ENCODE data around the gene SPINK9.

Gene SPINK9

GRCh38 chr5:148381906-148382305, 46.5 kb downstream of the SPINK9 start:
- Histone ChIP-seq H3K27ac (ENCODE audit: low read depth, low read length) (no peak overlapping the region), H3F3A (ENCODE audit: control insufficient read depth, insufficient read depth) (no peaks in the 10 kb centered on the region), H3K79me2 (ENCODE audit: control insufficient read depth, low read length) (peaks cover 38% of the 10 kb centered on the region), H3K4me2 (ENCODE audit: low read length) (peak overlapping the region; percentile 88), H4K20me1 (ENCODE audit: control insufficient read depth, insufficient read depth, low read depth, low read length) (no peaks in the 10 kb centered on the region), H3K27me3 (ENCODE audit: control insufficient read depth, low read length) (no peaks in the 10 kb centered on the region), H3K4me1 (ENCODE audit: control insufficient read depth, low read length) (peaks cover 35% of the 10 kb centered on the region), H3K4me3 (ENCODE audit: low read length) (peak overlapping the region; percentile 79; the same call in 1 of the 2 replicates), H3K9me3 (ENCODE audit: control insufficient read depth, insufficient read depth, low read length) (peaks cover 12% of the 10 kb centered on the region; the same call in 1 of the 2 replicates), H3K9me2 (replicated peaks; ENCODE audit: control insufficient read depth, low read length) (no peaks in the 10 kb centered on the region), H3K36me3 (ENCODE audit: control insufficient read depth, low read length) (peaks cover 24% of the 10 kb centered on the region)
- TF ChIP-seq EZH2phosphoT487 (IDR thresholded peaks at IDR 0.05; ENCODE audit: borderline replicate concordance, low read length) (no peak), CTCF (IDR thresholded peaks at IDR 0.05; ENCODE audit: low read depth, low read length, poor library complexity, severe bottlenecking) (no peak)

GRCh38 chr5:148382961-148383360, 47.6 kb downstream of the SPINK9 start:
- H3K79me2 ChIP-seq (ENCODE audit: control insufficient read depth, low read length): peaks cover 48% of the 10 kb centered on the region
- H3K36me3 ChIP-seq (ENCODE audit: control insufficient read depth, low read length): peaks cover 30% of the 10 kb centered on the region
- H3K27ac ChIP-seq (ENCODE audit: low read depth, low read length): peak overlapping the region; percentile 42
- H4K20me1 ChIP-seq (ENCODE audit: control insufficient read depth, insufficient read depth, low read depth, low read length): no peaks in the 10 kb centered on the region
- H3K4me1 ChIP-seq (ENCODE audit: control insufficient read depth, low read length): peaks cover 35% of the 10 kb centered on the region
- peak overlapping the region; percentile 79 for H3K4me3 ChIP-seq (ENCODE audit: low read length)
- peaks cover 12% of the 10 kb centered on the region; the same call in 1 of the 2 replicates for H3K9me3 ChIP-seq (ENCODE audit: control insufficient read depth, insufficient read depth, low read length)
- peak overlapping the region; percentile 88 for H3K4me2 ChIP-seq (ENCODE audit: low read length)
- H3F3A ChIP-seq (ENCODE audit: control insufficient read depth, insufficient read depth): no peaks in the 10 kb centered on the region
- TF ChIP-seq EZH2phosphoT487 (IDR thresholded peaks at IDR 0.05; ENCODE audit: borderline replicate concordance, low read length): no peak
- no peak for TF ChIP-seq CTCF (IDR thresholded peaks at IDR 0.05; ENCODE audit: low read depth, low read length, poor library complexity, severe bottlenecking)
- no peaks in the 10 kb centered on the region for H3K9me2 ChIP-seq (replicated peaks; ENCODE audit: control insufficient read depth, low read length)
- H3K27me3 ChIP-seq (ENCODE audit: control insufficient read depth, low read length): no peaks in the 10 kb centered on the region

- Histone ChIP-seq H3K9me2 (replicated peaks; ENCODE audit: control insufficient read depth, low read length) (no peaks in the 10 kb centered on the region), H3K27me3 (ENCODE audit: control insufficient read depth, low read length) (no peaks in the 10 kb centered on the region), H3K27ac (ENCODE audit: low read depth, low read length) (peak within 1 kb of the TSS; percentile 53), H3F3A (ENCODE audit: control insufficient read depth, insufficient read depth) (no peaks in the 10 kb centered on the region), H3K4me1 (ENCODE audit: control insufficient read depth, low read length) (peaks cover 38% of the 10 kb centered on the region), H3K4me3 (ENCODE audit: low read length) (peak within 1 kb of the TSS; percentile 79), H3K4me2 (ENCODE audit: low read length) (peak within 1 kb of the TSS; percentile 88), H4K20me1 (ENCODE audit: control insufficient read depth, insufficient read depth, low read depth, low read length) (peaks cover 7% of the 10 kb centered on the region; the same call in 1 of the 2 replicates), H3K9me3 (ENCODE audit: control insufficient read depth, insufficient read depth, low read length) (peaks cover 5% of the 10 kb centered on the region; the same call in 1 of the 2 replicates), H3K36me3 (ENCODE audit: control insufficient read depth, low read length) (peaks cover 38% of the 10 kb centered on the region), H3K79me2 (ENCODE audit: control insufficient read depth, low read length) (peaks cover 56% of the 10 kb centered on the region)
- TF ChIP-seq EZH2phosphoT487 (IDR thresholded peaks at IDR 0.05; ENCODE audit: borderline replicate concordance, low read length) (no peak), CTCF (IDR thresholded peaks at IDR 0.05; ENCODE audit: low read depth, low read length, poor library complexity, severe bottlenecking) (peak; percentile 51)
Measured at GRCh38 chr5:148383564-148384379, 48.4 kb downstream of the SPINK9 start, which contains the start of gene FBXO38. Gene FBXO38, plus strand, starts transcription at chr5:148383958. Its CDS starts 10,819 bp downstream, at chr5:148394777.
